Cardiac fibroblast (primary cell): ENCODE measurements around the gene DROSHA.
"Not testable (repeated sequence)": the region's sequence is repeated elsewhere in the genome, so short reads cannot be mapped to it uniquely, and the experiment has no call there.

ENCODE experiments used
- DNase-seq, 2 donors: peaks; one replicate each; pipeline versions ENCODE4 v3.0.0 to v3.0.0-alpha.2; 2010; ENCODE audit warnings: low read depth in 2 of 2
- H3K4me3 ChIP-seq, 2 donors: replicated peaks in 1 of 2; 1 replicate in 1 of 2; 2 replicates in 1 of 2; pipeline ENCODE4 v1.5.1; 2011; ENCODE audit warnings: low read depth in 2 of 2, low read length in 2 of 2, mild to moderate bottlenecking in 2 of 2, moderate library complexity in 1 of 2
- CTCF ChIP-seq: IDR thresholded peaks from one replicate; pipeline ENCODE4 v1.5.1; 2011; ENCODE audit warnings: low read depth, mild to moderate bottlenecking, low read length, inconsistent platforms

DROSHA gene

GRCh38 chr5:31569068-31569467, 37.2 kb upstream of the DROSHA start:
- no peak for DNase-seq
- no peak overlapping the region for H3K4me3 ChIP-seq
- no peak for TF ChIP-seq CTCF

GRCh38 chr5:31568302-31568835, 36.5 kb upstream of the DROSHA start:
- DNase-seq: no peak
- no peak for TF ChIP-seq CTCF
- H3K4me3 ChIP-seq: no peak overlapping the region

DNA sequence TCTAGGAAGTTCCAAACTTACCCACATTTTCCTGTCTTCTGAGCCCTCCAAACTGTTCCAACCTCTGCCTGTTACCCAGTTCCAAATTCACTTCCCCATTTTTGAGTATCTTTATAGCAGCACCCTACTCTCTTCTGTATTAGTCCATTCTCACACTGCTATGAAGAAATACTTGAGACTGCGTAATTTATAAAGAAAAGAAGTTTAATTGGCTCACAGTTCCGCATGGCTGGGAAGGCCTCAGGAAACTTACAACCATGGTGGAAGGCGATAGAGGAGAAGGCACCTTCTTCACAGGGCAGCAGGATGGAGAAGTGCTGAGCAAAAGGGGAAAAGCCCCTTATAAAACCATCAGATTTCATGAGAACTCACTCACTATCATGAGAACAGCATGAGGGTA, 34.5 kb upstream of the DROSHA start:
- not testable (repeated sequence) for DNase-seq, H3K4me3 ChIP-seq

DNA sequence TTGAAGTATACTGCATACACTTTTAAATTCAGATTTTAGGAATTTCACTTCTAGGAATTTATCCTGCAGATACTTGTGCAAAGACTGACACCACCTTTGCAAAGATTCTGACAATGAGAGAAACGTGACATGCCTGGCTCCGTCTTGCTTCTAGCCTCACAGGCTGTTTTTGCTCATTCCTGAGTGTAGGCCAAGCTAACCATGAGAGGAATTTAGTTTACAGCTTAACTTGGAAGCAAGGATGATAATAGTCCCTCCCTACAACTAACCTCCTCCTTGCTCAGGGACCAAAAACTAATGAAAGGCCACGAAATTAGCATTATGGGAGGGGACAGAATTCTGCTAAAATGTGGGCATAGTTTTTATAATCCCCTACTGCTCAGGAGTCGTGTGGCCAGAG, 31.3 kb upstream of the DROSHA start:
- no peak overlapping the region for H3K4me3 ChIP-seq
- no peak for TF ChIP-seq CTCF
- DNase-seq: no peak

DNA sequence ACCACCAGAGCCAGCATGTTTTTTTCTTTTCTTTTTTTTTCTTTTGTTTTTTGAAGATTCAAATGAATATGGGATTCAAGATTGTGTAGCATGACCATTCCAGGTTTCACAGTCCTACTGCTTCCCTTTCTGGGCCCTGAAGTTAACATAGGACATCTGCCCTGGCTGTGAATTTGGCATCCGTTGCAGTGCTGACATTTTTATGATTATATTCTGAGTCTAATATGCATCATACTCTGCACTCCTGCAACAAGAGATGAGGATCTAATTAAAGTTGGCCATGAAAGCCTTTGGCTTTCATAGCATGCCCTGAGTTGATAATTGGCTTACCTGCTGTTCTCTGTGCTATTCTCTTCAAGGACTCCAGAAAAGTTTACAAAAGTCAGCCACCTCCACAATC, 30.1 kb upstream of the DROSHA start:
- no peak for DNase-seq
- TF ChIP-seq CTCF: no peak
- H3K4me3 ChIP-seq: no peak overlapping the region

DNA sequence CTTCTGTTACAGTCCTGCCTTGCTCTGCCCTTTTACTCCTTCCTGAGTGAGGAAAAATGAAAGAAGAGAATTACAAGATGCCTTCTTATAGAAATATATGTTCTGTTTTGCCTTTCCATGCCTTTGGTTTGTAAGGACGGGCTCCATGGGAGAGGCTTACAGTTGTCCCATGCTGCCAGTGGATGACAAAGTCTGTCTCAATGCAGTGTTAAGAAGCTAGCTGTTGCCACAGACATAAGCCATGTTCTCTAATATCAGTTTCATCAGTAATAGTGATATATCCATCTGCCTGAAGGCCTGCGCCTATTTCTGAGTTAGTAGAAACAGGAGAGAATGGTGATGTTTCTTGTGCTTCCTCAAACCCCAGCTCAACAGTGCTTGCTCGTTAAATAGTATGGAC, 28.0 kb upstream of the DROSHA start:
- H3K4me3 ChIP-seq: no peak overlapping the region
- no peak for DNase-seq
- no peak for TF ChIP-seq CTCF

DNA sequence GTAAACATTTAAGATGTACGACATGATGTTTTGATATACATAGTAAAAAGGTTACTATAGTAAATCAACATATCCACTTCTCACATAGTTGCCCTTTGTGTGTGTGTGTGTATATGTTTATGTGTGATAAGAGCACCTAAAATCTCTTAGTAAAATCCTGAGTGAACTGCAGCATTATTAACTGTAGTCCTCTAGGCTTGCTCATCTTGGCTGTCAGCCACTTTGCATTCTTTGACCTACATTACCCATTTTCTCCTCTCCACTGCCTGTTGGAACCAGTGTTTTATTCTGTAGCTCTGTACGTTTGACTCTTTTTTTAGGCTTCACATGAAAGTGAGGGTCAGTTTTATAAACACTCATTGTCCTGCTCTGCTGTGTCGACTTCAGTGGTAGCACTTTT, 24.6 kb upstream of the DROSHA start:
- TF ChIP-seq CTCF: no peak
- no peak overlapping the region for H3K4me3 ChIP-seq
- DNase-seq: peak in 1 of 2 donors; percentile 22
